Measurements from ENCODE around the gene PSME1. TPM values are rescaled to one million over a fixed set of nuclear protein-coding genes. Genes with fewer than 3 reads are reported as not detected.

Gene PSME1
- total RNA-seq, 2 experiments from 2014 or later, result 149 to 187 TPM

- TF ChIP-seq EZH2phosphoT487 (IDR thresholded peaks at IDR 0.05; ENCODE audit: borderline replicate concordance, low read depth, low read length), result no peak
- TF ChIP-seq, protein P1, sequence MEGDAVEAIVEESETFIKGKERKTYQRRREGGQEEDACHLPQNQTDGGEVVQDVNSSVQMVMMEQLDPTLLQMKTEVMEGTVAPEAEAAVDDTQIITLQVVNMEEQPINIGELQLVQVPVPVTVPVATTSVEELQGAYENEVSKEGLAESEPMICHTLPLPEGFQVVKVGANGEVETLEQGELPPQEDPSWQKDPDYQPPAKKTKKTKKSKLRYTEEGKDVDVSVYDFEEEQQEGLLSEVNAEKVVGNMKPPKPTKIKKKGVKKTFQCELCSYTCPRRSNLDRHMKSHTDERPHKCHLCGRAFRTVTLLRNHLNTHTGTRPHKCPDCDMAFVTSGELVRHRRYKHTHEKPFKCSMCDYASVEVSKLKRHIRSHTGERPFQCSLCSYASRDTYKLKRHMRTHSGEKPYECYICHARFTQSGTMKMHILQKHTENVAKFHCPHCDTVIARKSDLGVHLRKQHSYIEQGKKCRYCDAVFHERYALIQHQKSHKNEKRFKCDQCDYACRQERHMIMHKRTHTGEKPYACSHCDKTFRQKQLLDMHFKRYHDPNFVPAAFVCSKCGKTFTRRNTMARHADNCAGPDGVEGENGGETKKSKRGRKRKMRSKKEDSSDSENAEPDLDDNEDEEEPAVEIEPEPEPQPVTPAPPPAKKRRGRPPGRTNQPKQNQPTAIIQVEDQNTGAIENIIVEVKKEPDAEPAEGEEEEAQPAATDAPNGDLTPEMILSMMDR (conservative IDR thresholded peaks at IDR 0.05; ENCODE audit: low read length), result no peak
- H3K36me3 ChIP-seq (ENCODE audit: insufficient read depth, low read length), result peaks cover 44% of the 10 kb centered on the region
- no peaks in the 10 kb centered on the region for H3K9me3 ChIP-seq (ENCODE audit: low read length)
- peak overlapping the region; percentile 48; the same call in 1 of the 2 replicates for H2AFZ ChIP-seq (ENCODE audit: low read length)
- H3K9me2 ChIP-seq (ENCODE audit: insufficient read depth, low read length), result no peaks in the 10 kb centered on the region
- intact Hi-C loops (cut with micrococcal nuclease; ENCODE audit: unreplicated experiment), result loop anchor here (1.0 to 10.0 kb wide), 4 partner anchors 52 to 841 kb away; partner anchors contain the start of genes BCL2L2, CHMP4A, PCK2 and PPP1R3E
- H4K20me1 ChIP-seq (ENCODE audit: insufficient read depth, low read length), result no peaks in the 10 kb centered on the region
- H3K4me2 ChIP-seq (ENCODE audit: low read length), result peak overlapping the region; percentile 96
- ChIA-PET CTCF (ENCODE audit: unreplicated experiment) (interaction anchor here (0.7 to 1.3 kb wide), 3 partner anchors 15 to 97 kb away, joined by 3 to 4 read pairs (median 3); partner anchors contain the start of genes IRF9 and TINF2), POLR2A (interaction anchor here (1.4 to 3.9 kb wide), 8 partner anchors 9 to 97 kb away, joined by 4 to 32 read pairs (median 12); partner anchors contain the start of genes DCAF11, IRF9, NRL and PCK2)
- peak; percentile 52 for DNase-seq (ENCODE audit: low spot score)
- BruUV-seq (replicated peaks), result TSS peak; percentile 63
- H3K27ac ChIP-seq (ENCODE audit: low read depth, low read length, poor library complexity, severe bottlenecking), result peak overlapping the region; percentile 82
- H3K4me3 ChIP-seq (ENCODE audit: low read depth, low read length, poor library complexity, severe bottlenecking), result peak overlapping the region; percentile 94
- peaks cover 25% of the 10 kb centered on the region for H3K4me1 ChIP-seq (ENCODE audit: insufficient read depth, low read length, poor library complexity, severe bottlenecking)
- H3K79me2 ChIP-seq (ENCODE audit: insufficient read depth, low read depth, low read length), result peaks cover 20% of the 10 kb centered on the region; the same call in 1 of the 2 replicates
Measured at GRCh38 chr14:24145690-24146452, 9.9 kb downstream of the PSME1 start.

GRCh38 chr14:24146453-24146977 lies 10.5 kb downstream of the PSME1 start, which contains the start of gene PSME2:
TSS of gene PSME2 (minus strand) at chr14:24146610. CDS start at chr14:24146581, 29 bp downstream.
- BruUV-seq (replicated peaks), result no TSS peak
- Histone ChIP-seq H3K4me3 (ENCODE audit: low read depth, low read length, poor library complexity, severe bottlenecking) (peak within 1 kb of the TSS; percentile 94), H3K79me2 (ENCODE audit: insufficient read depth, low read depth, low read length) (peaks cover 19% of the 10 kb centered on the region; the same call in 1 of the 2 replicates), H4K20me1 (ENCODE audit: insufficient read depth, low read length) (no peaks in the 10 kb centered on the region), H3K27ac (ENCODE audit: low read depth, low read length, poor library complexity, severe bottlenecking) (peak within 1 kb of the TSS; percentile 82), H3K36me3 (ENCODE audit: insufficient read depth, low read length) (peaks cover 51% of the 10 kb centered on the region), H3K4me1 (ENCODE audit: insufficient read depth, low read length, poor library complexity, severe bottlenecking) (peaks cover 25% of the 10 kb centered on the region), H3K4me2 (ENCODE audit: low read length) (peak within 1 kb of the TSS; percentile 96), H2AFZ (ENCODE audit: low read length) (peak within 1 kb of the TSS; percentile 76; the same call in 1 of the 2 replicates), H3K9me2 (ENCODE audit: insufficient read depth, low read length) (no peaks in the 10 kb centered on the region), H3K9me3 (ENCODE audit: low read length) (no peaks in the 10 kb centered on the region)
- POLR2A ChIA-PET, result interaction anchor here (0.8 to 3.9 kb wide), 12 partner anchors 9 to 125 kb away, joined by 3 to 32 read pairs (median 6); partner anchors contain the start of genes DCAF11, IPO4, IRF9 and NRL
- peak; percentile 97 for DNase-seq (ENCODE audit: low spot score)
- TF ChIP-seq, protein P1 (conservative IDR thresholded peaks at IDR 0.05; ENCODE audit: low read length), result no peak
- TF ChIP-seq EZH2phosphoT487 (IDR thresholded peaks at IDR 0.05; ENCODE audit: borderline replicate concordance, low read depth, low read length), result no peak
- CTCF ChIA-PET (ENCODE audit: unreplicated experiment), result interaction anchor here (1.1 to 1.3 kb wide), 2 partner anchors 15 to 96 kb away, joined by 3 to 4 read pairs; partner anchors contain the start of genes IRF9 and TINF2
- intact Hi-C loops (cut with micrococcal nuclease; ENCODE audit: unreplicated experiment), result loop anchor here (1.0 to 10.0 kb wide), 4 partner anchors 52 to 842 kb away; partner anchors contain the start of genes BCL2L2, CHMP4A, PCK2 and PPP1R3E
